Measurements from ENCODE around the gene NUP88. TPM values are rescaled to one million over a fixed set of nuclear protein-coding genes. Genes with fewer than 3 reads are reported as not detected.
"Not testable (repeated sequence)": the region's sequence is repeated elsewhere in the genome, so short reads cannot be mapped to it uniquely, and the experiment has no call there.

Gene NUP88
- 100 to 1,000 TPM in 2 of 8 experiments, 10 to 100 TPM in 6; 42.0 to 146 (median 64.9) TPM for total RNA-seq

DNA sequence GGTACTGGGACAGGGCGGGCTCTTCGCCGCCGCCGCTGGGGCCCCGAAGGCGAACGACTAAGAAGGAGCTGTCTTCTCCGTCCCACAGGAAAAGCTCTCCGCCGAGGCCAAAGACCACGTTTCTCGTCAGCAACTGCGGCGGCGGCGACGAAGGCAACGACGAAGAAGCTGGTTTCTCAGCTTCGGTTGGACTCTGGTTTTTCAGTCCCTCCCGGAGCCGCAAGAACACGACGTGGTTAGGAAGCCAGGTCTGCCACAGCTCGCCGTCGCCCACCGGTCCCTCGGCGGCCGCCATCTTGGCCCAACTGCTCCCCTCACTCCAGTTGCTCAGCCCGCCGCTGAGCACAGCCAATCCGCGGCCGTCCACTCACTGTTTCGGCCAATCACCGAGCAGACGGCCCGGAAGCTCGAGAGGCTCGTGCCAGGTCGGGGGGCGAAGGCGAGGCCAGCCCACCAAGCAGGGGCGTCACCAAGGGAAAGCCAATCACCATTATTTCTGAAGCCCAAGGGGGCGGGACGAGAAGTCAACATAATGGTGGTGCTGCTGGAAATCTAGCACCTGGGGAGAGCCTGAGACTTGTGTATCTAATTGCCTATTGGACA is at the start of gene NUP88:
NUP88 (minus strand) TSS at position 307 of the 603 bp plus-strand sequence; CDS start at position 295, 12 bp downstream.
- Histone ChIP-seq H3K4me3 (peak within 1 kb of the TSS; percentile 55 to 88 (median 62)), H3K27ac (peak within 1 kb of the TSS; percentile 83 to 87), H3K4me1 (replicated peaks in 1 of 2) (peaks cover 10 to 16% of the 10 kb centered on the region in 2 donors)
- peak; percentile 84 to 98 (median 96) for ATAC-seq (replicated peaks in 6 of 8)
- 0 to 3% (median 0%) methylated on average over 7 to 44 of the region's 49 CpGs; no CpG with 5 or more reads in 4 of the 10 experiments for WGBS, 10 experiments
- in situ Hi-C loops (cut with MboI; ENCODE audit: low pct_unique_long_range_greater_than_20kb in 2 of 9, low sequenced_read_pairs in 9 of 9, unreplicated experiment in 9 of 9): no loop called here

DNA sequence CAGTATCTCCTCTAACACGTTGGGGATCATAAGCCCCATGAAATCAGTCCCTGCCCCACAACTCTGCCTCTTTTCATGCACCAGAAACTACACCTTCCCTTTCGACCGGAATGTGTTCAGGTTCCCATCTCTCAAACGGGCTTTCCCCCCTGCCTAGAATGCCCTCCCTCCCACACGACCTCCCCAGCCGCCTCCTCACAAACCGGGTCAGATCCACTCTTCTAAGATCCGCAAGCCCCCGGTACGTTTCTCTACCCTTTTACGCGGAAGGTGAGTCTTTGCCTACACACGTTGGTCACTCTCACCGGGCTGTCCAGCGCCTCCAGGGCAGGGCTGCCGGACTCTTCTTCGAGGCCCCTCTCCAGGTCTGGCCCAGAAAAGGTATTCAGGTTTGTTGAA is 48.6 kb upstream of the NUP88 start:
- 0% methylated on average over 1 to 7 of the region's 17 CpGs; no CpG with 5 or more reads in 4 of the 10 experiments for WGBS, 10 experiments
- in situ Hi-C loops (cut with MboI; ENCODE audit: low pct_unique_long_range_greater_than_20kb in 2 of 9, low sequenced_read_pairs in 9 of 9, unreplicated experiment in 9 of 9): no loop called here
- H3K4me3 ChIP-seq: peak overlapping the region; percentile 56 to 91 (median 87)
- peak in 5 of 8 experiments; percentile 10 to 23 (median 20) for ATAC-seq (replicated peaks in 6 of 8)
- peaks cover 11 to 12% of the 10 kb centered on the region in 2 donors for H3K4me1 ChIP-seq (replicated peaks in 1 of 2)
- H3K27ac ChIP-seq: peak overlapping the region; percentile 53 to 55

- H3K4me3 ChIP-seq: peak overlapping the region; percentile 56 to 91 (median 87)
- peaks cover 11 to 12% of the 10 kb centered on the region in 2 donors for H3K4me1 ChIP-seq (replicated peaks in 1 of 2)
- 0 to 6% (median 0%) methylated on average over 2 to 5 of the region's 8 CpGs; no CpG with 5 or more reads in 4 of the 10 experiments for WGBS, 10 experiments
- ATAC-seq (replicated peaks in 6 of 8): no peak
- in situ Hi-C loops (cut with MboI; ENCODE audit: low pct_unique_long_range_greater_than_20kb in 2 of 9, low sequenced_read_pairs in 9 of 9, unreplicated experiment in 9 of 9): no loop called here
- peak overlapping the region in 1 of 2 donors; percentile 38 for H3K27ac ChIP-seq
Observed at GRCh38 chr17:5467416-5467815, 48.0 kb upstream of the NUP88 start.

DNA sequence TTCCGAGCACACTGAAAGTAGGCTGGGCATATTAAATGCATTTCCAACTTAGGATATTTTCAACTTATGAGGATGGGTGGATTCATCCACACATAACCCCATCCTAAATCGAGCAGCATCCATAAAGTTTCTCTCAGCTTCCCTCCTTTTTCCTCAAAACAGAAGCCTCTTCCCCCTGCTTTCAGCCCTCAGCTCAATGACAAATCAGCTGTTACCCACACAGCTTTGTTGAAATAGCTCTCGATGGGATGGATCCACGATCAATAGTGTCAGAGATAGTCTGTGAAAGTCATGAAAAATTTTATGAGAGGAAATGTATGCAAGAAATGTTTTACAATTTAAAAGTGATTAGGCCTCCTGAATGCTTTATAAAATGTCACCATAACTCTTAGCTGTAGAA is 46.8 kb upstream of the NUP88 start:
- no peak for ATAC-seq (replicated peaks in 6 of 8)
- 50 to 100% (median 80%) methylated on average over 1 to 4 of the region's 4 CpGs; no CpG with 5 or more reads in 1 of the 10 experiments for WGBS, 10 experiments
- H3K4me3 ChIP-seq: no peak overlapping the region
- H3K27ac ChIP-seq: no peak overlapping the region
- H3K4me1 ChIP-seq (replicated peaks in 1 of 2): peaks cover 11 to 12% of the 10 kb centered on the region in 2 donors
- in situ Hi-C loops (cut with MboI; ENCODE audit: low pct_unique_long_range_greater_than_20kb in 2 of 9, low sequenced_read_pairs in 9 of 9, unreplicated experiment in 9 of 9): no loop called here

DNA sequence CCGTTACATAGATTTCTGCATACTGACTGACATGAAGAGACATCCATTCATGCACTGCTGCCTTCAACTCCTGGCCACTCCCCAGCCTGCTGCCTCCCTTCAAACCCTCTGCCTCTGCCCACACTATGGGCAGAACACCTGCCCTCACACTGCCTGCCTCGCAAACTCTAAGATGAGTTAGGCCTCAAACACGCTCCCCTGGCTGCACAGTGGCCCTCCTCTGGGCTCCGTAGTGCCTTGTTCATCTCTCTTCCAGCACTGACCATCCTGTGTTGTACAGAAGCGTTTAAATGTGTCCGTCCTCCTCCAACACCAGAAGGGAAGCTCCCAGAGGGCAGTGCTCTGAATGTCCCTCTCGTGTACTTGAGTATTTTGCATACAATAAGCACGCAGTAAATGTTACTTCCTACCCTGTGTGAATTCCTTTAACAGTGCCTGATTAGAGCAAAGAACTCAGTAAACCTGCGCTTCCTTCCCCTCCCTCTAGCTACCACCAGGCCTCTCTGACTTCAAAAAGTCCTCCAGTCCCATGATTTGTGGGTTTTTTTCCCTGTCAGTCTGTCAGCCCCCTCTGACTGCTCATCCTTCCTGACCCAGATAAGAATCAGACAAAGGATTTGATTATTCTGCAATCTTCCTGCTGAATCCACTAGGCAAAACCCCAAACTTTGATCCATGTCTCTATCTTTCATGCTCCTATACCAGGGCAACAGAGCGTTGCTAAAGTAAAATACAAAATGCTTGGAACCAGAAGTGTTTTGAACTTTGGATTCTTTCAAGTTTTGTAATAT is 45.5 kb upstream of the NUP88 start:
- ATAC-seq (replicated peaks in 6 of 8): no peak
- in situ Hi-C loops (cut with MboI; ENCODE audit: low pct_unique_long_range_greater_than_20kb in 2 of 9, low sequenced_read_pairs in 9 of 9, unreplicated experiment in 9 of 9): no loop called here
- WGBS, 10 experiments: 71 to 100% (median 88%) methylated on average over 2 to 9 of the region's 10 CpGs

DNA sequence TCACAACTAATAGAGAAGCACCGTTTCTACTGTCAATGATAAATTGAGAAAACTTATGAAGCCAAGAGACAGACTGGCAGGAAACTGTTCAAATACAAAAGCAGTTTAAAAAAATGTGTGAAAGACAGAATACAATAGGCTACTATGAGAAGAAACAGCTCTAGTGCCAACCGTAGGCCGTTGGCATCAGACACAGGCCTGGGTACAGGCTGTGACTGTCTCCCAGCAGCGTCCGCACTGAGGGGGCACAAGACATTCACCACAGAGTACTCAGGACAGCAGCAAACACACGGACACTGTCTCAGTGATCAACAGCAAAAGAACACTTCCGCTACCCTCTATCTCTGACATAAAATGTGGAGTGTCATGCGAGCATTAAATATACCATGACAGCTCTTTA is 27.3 kb upstream of the NUP88 start:
- Histone ChIP-seq H3K4me3 (no peak overlapping the region), H3K27ac (no peak overlapping the region), H3K4me1 (replicated peaks in 1 of 2) (no peaks in the 10 kb centered on the region)
- in situ Hi-C loops (cut with MboI; ENCODE audit: low pct_unique_long_range_greater_than_20kb in 2 of 9, low sequenced_read_pairs in 9 of 9, unreplicated experiment in 9 of 9): no loop called here
- WGBS, 10 experiments: 82 to 100% (median 95%) methylated on average over 4 to 8 of the region's 8 CpGs
- ATAC-seq (replicated peaks in 6 of 8): no peak

More for the DNA sequence above, 45.5 kb upstream of the NUP88 start:
- H3K4me3 ChIP-seq: no peak overlapping the region
- H3K4me1 ChIP-seq (replicated peaks in 1 of 2): peaks cover 11 to 12% of the 10 kb centered on the region in 2 donors
- H3K27ac ChIP-seq: no peak overlapping the region

GRCh38 chr17:5444209-5444608 is 24.7 kb upstream of the NUP88 start:
- in situ Hi-C loops (cut with MboI; ENCODE audit: low pct_unique_long_range_greater_than_20kb in 2 of 9, low sequenced_read_pairs in 9 of 9, unreplicated experiment in 9 of 9): no loop called here
- H3K4me3 ChIP-seq: no peak overlapping the region
- WGBS, 10 experiments: 92 to 100% (median 100%) methylated on average over 1 to 12 of the region's 22 CpGs; no CpG with 5 or more reads in 5 of the 10 experiments
- peaks cover 3 to 4% of the 10 kb centered on the region in 2 donors for H3K4me1 ChIP-seq (replicated peaks in 1 of 2)
- no peak overlapping the region for H3K27ac ChIP-seq
- ATAC-seq (replicated peaks in 6 of 8): no peak

DNA sequence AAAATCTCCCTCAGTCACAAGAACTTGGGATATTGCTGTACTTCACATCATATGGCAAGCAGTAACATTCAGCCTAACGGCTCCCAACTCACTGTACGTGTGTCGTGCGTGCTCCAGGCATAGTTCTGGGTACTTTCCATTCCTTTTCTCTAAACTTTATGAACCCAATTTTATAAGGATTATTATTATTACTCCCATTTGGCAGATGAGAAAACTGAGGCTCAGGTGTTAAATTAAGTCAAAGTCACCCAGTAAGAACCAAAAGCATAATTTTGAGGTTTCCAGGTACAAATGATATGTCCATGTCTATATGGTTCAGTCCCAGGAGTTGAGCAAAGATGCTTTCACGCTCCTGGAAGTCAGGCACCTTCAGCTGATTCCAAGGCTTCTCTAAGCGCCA is 24.3 kb upstream of the NUP88 start:
- ATAC-seq (replicated peaks in 6 of 8): no peak
- Histone ChIP-seq H3K4me1 (replicated peaks in 1 of 2) (peaks cover 3 to 4% of the 10 kb centered on the region in 2 donors), H3K27ac (no peak overlapping the region), H3K4me3 (no peak overlapping the region)
- WGBS, 10 experiments: 73 to 100% (median 99%) methylated on average over 1 to 6 of the region's 6 CpGs
- in situ Hi-C loops (cut with MboI; ENCODE audit: low pct_unique_long_range_greater_than_20kb in 2 of 9, low sequenced_read_pairs in 9 of 9, unreplicated experiment in 9 of 9): no loop called here

GRCh38 chr17:5439446-5439764 is 19.9 kb upstream of the NUP88 start:
- H3K27ac ChIP-seq: peak overlapping the region in 1 of 2 donors; percentile 54
- no peak for ATAC-seq (replicated peaks in 6 of 8)
- peak overlapping the region; percentile 66 to 98 (median 81) for H3K4me3 ChIP-seq
- peaks cover 11% of the 10 kb centered on the region in 2 donors for H3K4me1 ChIP-seq (replicated peaks in 1 of 2)
- 0 to 86% (median 33%) methylated on average over 1 of the region's 1 CpG; no CpG with 5 or more reads in 4 of the 10 experiments for WGBS, 10 experiments
- in situ Hi-C loops (cut with MboI; ENCODE audit: low pct_unique_long_range_greater_than_20kb in 2 of 9, low sequenced_read_pairs in 9 of 9, unreplicated experiment in 9 of 9): no loop called here

- WGBS, 10 experiments: 0 to 1% (median 0%) methylated on average over 1 to 21 of the region's 75 CpGs; no CpG with 5 or more reads in 4 of the 10 experiments
- H3K4me1 ChIP-seq (replicated peaks in 1 of 2): peaks cover 11% of the 10 kb centered on the region in 2 donors
- ATAC-seq (replicated peaks in 6 of 8): peak; percentile 84 to 97 (median 94)
- peak within 1 kb of the TSS; percentile 73 to 81 for H3K27ac ChIP-seq
- in situ Hi-C loops (cut with MboI; ENCODE audit: low pct_unique_long_range_greater_than_20kb in 2 of 9, low sequenced_read_pairs in 9 of 9, unreplicated experiment in 9 of 9): no loop called here
- peak within 1 kb of the TSS; percentile 66 to 98 (median 81) for H3K4me3 ChIP-seq
Observed at GRCh38 chr17:5438716-5439445, 19.4 kb upstream of the NUP88 start, which contains the start of gene C1QBP. Gene C1QBP, minus strand, starts transcription at chr17:5439155. Its CDS starts 82 bp downstream, at chr17:5439073.

DNA sequence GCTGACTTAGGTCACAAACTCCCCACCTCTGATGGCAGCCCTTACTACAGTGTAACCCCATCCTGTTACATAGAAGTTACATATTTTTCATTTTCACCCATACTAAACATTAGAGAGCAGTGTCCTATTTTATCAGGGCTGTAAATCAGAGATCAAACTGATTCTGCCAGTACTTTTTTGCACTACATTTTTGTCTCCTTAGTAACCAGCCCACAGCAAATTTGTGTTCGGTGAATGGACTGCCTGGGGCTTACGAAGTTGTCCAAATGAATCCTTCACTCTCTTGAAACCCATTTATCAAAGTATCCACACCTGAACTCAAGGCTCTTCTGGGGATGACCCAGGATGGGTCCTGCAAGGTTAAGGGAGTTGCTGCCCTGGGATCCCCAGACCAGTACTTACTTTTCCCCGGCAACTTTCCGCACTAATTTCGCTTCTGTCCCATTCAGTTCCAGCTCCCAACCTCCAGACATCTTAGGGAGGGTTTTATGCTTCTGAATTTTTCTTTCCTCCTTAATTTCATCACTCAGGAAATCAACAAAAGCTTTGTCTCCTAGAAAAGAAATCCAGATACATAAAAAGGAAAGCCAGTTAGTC is 18.4 kb upstream of the NUP88 start:
- 0 to 60% (median 42%) methylated on average over 1 to 5 of the region's 5 CpGs; no CpG with 5 or more reads in 2 of the 10 experiments for WGBS, 10 experiments
- peak overlapping the region; percentile 66 to 98 (median 81) for H3K4me3 ChIP-seq

GRCh38 chr17:5435781-5436315 is 16.4 kb upstream of the NUP88 start:
- 77 to 100% (median 94%) methylated on average over 2 to 8 of the region's 12 CpGs; no CpG with 5 or more reads in 2 of the 10 experiments for WGBS, 10 experiments
- ATAC-seq (replicated peaks in 6 of 8): peak in 1 of 8 experiments; percentile 2
- H3K4me3 ChIP-seq; in situ Hi-C loops (cut with MboI; ENCODE audit: low pct_unique_long_range_greater_than_20kb in 2 of 9, low sequenced_read_pairs in 9 of 9, unreplicated experiment in 9 of 9); H3K27ac ChIP-seq: not testable (repeated sequence)
- H3K4me1 ChIP-seq (replicated peaks in 1 of 2): peaks cover 11% of the 10 kb centered on the region in 2 donors

More for the DNA sequence above, 18.4 kb upstream of the NUP88 start:
- no peak for ATAC-seq (replicated peaks in 6 of 8)
- in situ Hi-C loops (cut with MboI; ENCODE audit: low pct_unique_long_range_greater_than_20kb in 2 of 9, low sequenced_read_pairs in 9 of 9, unreplicated experiment in 9 of 9): no loop called here
- H3K4me1 ChIP-seq (replicated peaks in 1 of 2): peaks cover 11% of the 10 kb centered on the region in 2 donors
- no peak overlapping the region for H3K27ac ChIP-seq
